Activated CD4-positive, alpha-beta T cell treated with anti-CD3 and anti-CD28 coated beads for 48 hours (primary cell): Measurements from ENCODE around the gene TRAK1.

ENCODE experiments used
- DNase-seq: peaks from one replicate; pipeline ENCODE4 v3.0.0-alpha.2; 2020

Gene TRAK1

DNA sequence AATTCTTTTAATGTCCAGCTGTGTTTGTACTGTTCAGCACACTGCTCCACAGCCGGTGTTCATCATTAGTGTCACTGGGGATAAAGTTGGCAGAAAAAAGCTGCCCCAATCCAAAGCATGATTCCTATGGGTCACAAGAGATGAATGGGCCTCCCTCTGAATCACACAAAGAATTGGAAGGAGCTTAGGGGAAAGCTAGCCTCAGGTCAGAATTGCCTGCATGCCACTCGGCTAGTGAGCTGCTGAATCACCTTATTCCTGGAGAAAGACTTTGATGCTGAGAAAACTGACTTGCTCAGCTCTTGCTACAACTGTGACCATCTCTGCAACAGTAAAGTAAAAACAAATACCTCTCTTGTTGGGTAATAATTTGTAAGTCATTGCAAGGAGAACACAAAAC lies 171.4 kb downstream of the TRAK1 start:
- DNase-seq: no peak

DNA sequence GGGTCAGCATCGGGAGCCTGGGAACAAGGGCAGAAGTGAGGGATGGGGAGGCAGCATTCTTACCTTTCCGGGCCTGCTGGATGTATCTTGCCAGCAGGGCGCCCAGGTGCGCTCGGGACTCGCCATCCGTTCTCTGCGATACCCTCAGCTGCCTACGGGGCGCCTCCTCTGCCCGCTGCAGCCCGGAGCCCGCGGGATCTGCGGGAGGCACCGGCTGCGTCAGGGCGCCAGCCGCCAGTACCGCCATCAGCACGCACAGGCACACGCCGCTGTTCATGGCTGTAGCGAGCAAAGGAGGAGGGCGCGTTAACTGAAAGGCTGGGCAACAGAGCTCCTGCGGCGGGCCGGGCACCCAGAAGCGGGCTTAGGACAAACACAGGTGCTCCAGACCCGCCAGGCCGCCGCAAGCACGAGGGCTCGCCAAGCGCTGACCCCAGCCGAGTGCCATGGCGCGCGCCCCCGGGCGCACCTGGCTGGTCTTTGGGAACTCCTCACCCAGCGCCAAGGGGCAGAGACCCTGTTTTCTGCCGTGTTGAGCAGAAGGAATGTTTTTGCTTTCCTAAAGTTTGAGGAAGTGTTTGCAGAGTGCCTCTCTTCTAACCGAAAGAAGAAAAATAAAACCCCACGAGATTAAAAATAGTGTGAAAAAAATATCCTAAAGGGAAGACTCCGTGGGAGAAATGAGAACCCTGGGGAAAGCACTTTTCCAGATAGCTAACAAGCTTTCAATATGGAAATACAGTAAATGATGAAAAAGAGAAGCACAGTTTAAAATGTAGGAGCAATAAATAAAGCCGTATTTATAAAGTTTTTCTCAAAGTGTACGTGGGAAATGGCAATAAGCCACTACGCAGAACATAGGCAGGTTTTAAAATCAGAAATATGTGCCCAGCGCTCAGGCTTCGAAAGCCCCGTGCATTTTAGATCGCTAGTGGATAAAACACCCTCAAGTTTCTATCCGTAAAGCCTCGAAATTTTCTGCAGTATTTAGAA lies 172.5 kb downstream of the TRAK1 start:
- DNase-seq: peak; percentile 41

DNA sequence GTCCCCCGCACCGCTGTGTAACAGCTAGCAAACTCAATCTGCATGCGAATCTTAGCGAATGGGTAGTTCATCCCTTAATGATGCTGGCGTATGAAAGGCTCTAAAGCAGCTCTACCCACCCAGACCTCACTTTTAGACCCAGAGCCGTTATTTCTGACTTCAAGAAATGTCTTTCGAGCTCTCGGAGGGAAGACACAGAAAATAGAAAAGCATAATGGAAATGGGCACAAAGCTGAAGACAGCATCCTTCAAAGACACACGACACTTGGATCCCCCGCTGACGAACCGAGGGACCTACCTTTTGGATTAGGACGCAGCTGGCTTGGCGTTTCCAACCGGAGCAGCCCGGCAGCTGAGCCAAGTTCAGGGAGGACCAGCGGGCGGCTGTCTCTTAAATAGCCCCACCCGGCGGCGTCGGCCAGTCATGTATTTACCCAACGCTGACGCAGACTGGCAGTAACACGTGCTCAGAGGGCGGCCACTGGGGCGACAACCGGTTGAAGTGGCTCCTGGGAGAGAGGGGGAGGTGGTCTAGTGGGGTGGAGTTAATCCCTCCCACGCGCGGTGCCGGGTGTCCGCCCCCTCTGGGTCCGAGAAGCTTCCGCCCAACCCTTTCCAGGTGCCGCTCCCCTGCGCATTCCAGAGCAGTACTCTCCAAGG lies 173.4 kb downstream of the TRAK1 start:
- peak; percentile 51 for DNase-seq

DNA sequence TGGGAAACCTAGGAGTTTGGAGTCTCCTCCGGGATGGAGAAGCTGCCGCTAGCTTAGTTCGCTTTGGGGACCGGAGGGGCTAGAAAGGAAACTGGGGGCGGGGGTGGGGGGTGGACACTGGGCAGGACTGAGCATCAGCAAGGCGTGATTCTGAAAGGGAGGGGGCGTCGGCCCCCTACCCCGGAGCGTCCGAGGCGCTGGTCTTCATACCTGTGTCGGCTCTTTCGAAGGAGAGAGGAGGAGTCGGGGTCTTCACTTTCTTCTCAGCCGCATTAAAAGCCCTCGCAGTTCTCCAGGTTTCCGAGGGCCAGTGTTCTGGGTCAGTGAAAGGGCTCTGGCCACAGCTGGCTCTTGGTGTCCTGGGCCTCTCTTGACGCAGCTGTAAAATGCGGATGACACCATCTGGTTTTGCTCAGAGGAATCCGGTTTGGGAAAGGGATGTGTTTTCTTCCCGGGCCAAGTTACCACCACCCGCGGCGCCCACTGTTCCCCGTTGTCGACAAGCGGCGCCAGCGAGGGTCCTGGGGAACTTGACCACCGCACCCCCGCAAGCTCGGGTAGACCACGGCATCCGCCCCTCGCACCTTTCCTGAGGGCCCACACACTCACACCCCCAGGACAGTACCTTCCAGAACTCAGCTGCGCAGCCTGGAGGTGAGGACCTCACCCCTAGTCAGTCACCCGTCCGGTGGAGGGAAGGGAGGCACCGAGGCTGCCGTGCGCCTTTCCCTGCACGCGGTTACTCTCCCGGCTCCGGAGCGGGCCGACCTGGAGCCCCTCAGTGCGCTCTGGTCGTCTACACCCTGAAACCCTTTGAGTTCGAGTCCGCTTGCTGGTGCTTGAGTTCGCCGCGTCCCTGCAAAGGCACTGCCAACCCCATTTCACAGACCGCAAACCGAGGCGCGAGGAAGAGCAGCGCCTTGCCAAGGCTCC lies 174.2 kb downstream of the TRAK1 start:
- no peak for DNase-seq

DNA sequence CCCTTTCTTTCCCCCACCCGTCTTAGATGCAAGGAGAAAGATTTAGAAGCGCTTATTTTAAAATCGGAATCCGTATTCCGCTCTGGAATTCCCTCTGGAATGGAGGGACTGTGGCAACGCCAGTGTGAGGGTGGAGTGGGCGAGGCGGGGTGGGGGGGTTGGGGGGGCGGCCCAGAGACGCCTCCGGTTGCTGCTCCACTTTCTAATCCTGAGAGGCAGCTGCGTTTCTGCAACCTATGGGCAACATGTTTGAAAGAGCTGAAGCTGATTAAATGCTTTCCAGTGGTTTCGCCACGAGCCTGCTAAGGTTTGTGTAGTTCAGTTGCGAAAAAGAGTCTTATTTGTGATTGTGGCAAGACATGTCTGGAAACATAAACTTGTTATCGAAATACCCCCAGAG lies 174.9 kb downstream of the TRAK1 start, which contains the start of gene CCK:
Gene CCK (minus strand): TSS at position 101 of the 400 bp plus-strand sequence. CDS start 2,555 bp downstream, outside the sequence.
- DNase-seq: no peak

DNA sequence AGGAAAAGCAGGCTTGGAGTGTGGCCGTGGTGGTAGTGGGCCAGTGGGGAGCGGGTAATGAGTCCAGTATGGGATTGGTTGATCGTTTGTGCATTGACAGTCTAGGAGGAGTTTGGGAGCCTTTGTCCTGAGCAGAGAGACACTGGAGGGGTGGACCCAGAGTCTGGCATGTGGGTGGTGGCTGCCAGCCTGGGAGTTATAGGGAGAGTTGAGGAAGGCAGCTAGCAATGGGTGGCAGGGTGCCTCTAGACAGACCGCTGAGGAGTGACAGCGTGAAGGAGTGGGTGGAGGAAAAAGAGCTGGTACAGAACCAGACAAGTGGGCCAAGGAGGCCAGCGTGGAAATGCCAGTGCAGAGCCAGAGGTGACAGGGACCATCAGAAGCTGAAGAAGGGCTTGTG lies 176.7 kb downstream of the TRAK1 start:
- DNase-seq: no peak

DNA sequence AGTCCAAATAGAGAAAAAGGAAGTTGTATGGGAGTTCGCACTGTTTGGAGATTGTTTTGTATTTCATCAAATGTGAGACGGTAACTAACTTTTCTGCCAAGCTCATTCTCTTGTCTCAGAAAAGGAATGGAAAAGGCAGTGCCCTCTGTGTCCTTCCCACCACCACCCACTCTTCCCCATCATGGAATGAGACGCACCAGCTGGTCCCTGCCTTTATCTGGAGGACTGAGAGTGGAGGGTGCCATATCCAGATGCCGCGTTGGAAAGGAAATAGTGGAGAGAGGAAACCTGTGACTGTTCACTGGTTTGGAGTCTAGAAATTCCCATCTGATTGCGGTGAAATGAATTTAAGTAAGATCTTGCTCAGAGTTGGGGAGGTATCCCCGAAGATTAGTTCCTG lies 178.5 kb downstream of the TRAK1 start:
- no peak for DNase-seq

DNA sequence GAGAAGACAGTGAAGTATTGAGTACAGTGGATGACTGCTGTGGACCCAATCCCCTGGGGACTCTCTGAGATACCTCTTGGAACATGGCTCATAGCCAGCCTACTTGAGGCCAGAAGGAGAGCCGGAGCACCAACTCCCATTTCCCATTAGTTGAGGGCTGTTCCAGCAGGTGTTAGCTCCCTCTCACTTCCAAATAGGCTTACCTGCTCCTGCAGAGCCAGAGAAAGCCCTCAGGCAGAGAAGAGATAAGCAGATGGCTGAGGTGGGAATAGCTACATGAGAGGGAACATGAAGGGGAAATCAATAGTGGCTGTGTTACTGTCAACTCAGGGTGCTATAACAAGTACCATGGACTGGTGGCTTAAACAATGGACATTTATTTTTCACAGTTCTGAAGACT lies 179.4 kb downstream of the TRAK1 start:
- no peak for DNase-seq

DNA sequence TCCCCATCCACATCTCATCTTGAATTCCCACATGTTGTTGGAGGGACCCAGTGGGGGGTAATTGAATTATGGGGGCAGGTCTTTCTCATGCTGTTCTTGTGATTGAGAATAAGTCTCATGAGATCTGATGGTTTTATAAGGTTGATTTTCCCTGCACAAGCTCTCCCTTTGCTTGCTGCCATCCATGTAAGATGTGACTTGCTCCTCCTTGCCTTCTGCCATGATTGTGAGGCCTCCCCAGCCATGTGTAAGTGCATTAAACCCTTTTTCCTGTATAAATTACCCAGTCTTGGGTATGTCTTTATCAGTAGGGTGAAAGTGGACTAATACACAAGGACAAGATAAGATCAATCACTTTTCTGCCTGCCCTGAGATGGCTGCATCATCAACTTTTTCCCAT lies 180.6 kb downstream of the TRAK1 start:
- DNase-seq: no peak

DNA sequence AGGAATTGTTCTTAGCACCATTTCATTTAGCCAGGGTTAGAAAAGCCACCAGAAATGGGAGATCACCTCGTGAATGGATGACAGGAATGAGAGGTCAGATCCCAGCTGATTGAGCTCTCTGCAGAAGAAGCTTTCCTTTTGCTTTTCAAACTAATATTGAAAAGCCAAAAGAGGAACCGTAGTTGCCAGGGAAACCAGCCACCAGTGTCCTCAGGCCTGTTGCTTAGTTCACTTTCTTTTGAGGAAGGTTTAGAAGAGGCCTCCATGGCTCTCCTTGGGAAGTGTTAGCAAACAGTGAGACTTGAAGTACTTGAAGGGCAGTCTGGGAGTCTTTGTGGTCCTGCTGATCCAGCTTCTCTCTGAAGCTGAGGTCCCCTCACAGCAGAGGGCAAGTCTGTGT lies 182.2 kb downstream of the TRAK1 start:
- no peak for DNase-seq

DNA sequence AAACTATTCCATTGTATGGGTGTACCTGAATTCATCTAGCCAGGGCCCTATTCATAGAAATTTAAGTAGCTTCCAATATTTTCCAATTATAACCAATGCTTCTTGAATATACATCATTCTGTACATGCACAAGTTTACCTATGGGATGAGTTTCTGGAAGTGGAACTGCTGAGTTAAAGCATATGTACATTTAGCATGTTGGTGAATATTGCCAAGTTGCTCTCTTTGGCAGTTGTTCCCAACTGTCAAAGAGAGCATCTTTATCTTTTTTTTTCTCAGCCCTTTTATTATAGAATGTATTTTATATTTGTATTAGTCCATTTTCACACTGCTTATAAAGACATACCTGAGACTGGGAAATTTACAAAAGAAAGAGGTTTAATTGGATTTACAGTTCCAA lies 183.1 kb downstream of the TRAK1 start:
- DNase-seq: no peak

DNA sequence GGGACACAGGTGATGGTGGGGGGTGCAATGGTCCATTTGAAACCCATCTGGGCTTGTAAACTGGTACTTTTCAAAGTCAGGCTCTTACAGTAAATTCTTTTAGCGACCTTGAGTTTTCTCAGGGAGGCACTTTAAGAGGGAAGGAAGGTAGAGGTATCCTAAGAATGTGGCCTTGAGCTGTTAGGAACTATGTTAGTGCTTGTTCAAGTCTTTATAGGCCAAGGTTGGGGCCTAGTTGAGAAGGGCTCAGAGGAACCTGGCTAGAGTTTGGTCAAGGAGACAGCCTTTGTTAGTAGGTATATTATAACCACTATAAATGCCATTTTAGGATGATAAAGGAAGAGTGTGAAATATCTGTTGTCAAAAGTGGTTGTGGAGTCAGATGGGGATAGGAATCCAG lies 184.1 kb downstream of the TRAK1 start:
- no peak for DNase-seq
